ENCODE data around the gene NFIA. TPM values are rescaled to one million over a fixed set of nuclear protein-coding genes. Genes with fewer than 3 reads are reported as not detected.

The NFIA gene
- total and polyA plus RNA-seq, 5 donors from 2014 or later: 0.86 to 3.9 (median 1.7) TPM

- Mint-ChIP-seq H3K36me3 (no peaks in the 10 kb centered on the region), H3K9me3 (no peaks in the 10 kb centered on the region), H3K27ac (no peak overlapping the region), H3K4me1 (peaks cover 0 to 7% (median 1%) of the 10 kb centered on the region in 4 donors), H3K27me3 (peaks cover 25% of the 10 kb centered on the region), H3K4me3 (no peak overlapping the region)
- no peak overlapping the region for H3K4me3 ChIP-seq (ENCODE audit: low read depth, low read length)
- no peak for ATAC-seq (ENCODE audit: low read depth in 2 of 2)
- H3K9me3 ChIP-seq (ENCODE audit: control insufficient read depth in 2 of 2, low read length in 2 of 2): no peaks in the 10 kb centered on the region
- H3K27me3 ChIP-seq (ENCODE audit: control insufficient read depth, insufficient read depth, low read length): peaks cover 2% of the 10 kb centered on the region
- H3K4me1 ChIP-seq (ENCODE audit: control insufficient read depth, insufficient read depth, low read length, poor library complexity, severe bottlenecking): no peaks in the 10 kb centered on the region
- no peak for DNase-seq
- H3K36me3 ChIP-seq (ENCODE audit: control insufficient read depth, insufficient read depth, low read length): no peaks in the 10 kb centered on the region
- H3K27ac ChIP-seq (ENCODE audit: insufficient read depth, low read length, poor library complexity, severe bottlenecking): no peak overlapping the region
These were observed 18.2 kb downstream of the NFIA start for GRCh38 chr1:61100578-61100977.

GRCh38 chr1:61101536-61101935, 19.2 kb downstream of the NFIA start:
- peaks cover 2% of the 10 kb centered on the region for H3K27me3 ChIP-seq (ENCODE audit: control insufficient read depth, insufficient read depth, low read length)
- H3K27ac Mint-ChIP-seq: no peak overlapping the region
- H3K27me3 Mint-ChIP-seq: peaks cover 25% of the 10 kb centered on the region
- no peaks in the 10 kb centered on the region for H3K9me3 ChIP-seq (ENCODE audit: control insufficient read depth in 2 of 2, low read length in 2 of 2)
- DNase-seq (no peak), ATAC-seq (ENCODE audit: low read depth in 2 of 2) (no peak)
- H3K4me3 ChIP-seq (ENCODE audit: low read depth, low read length): no peak overlapping the region
- no peaks in the 10 kb centered on the region for H3K36me3 ChIP-seq (ENCODE audit: control insufficient read depth, insufficient read depth, low read length)
- no peaks in the 10 kb centered on the region for H3K4me1 ChIP-seq (ENCODE audit: control insufficient read depth, insufficient read depth, low read length, poor library complexity, severe bottlenecking)
- no peak overlapping the region for H3K4me3 Mint-ChIP-seq
- H3K9me3 Mint-ChIP-seq: no peaks in the 10 kb centered on the region
- no peak overlapping the region for H3K27ac ChIP-seq (ENCODE audit: insufficient read depth, low read length, poor library complexity, severe bottlenecking)
- peaks cover 0 to 7% (median 1%) of the 10 kb centered on the region in 4 donors for H3K4me1 Mint-ChIP-seq
- no peaks in the 10 kb centered on the region for H3K36me3 Mint-ChIP-seq

- Mint-ChIP-seq H3K4me1 (peaks cover 0 to 7% (median 1%) of the 10 kb centered on the region in 4 donors), H3K4me3 (no peak overlapping the region), H3K27ac (no peak overlapping the region), H3K9me3 (no peaks in the 10 kb centered on the region), H3K27me3 (peaks cover 25% of the 10 kb centered on the region), H3K36me3 (no peaks in the 10 kb centered on the region)
- Histone ChIP-seq H3K4me3 (ENCODE audit: low read depth, low read length) (no peak overlapping the region), H3K27ac (ENCODE audit: insufficient read depth, low read length, poor library complexity, severe bottlenecking) (no peak overlapping the region), H3K4me1 (ENCODE audit: control insufficient read depth, insufficient read depth, low read length, poor library complexity, severe bottlenecking) (no peaks in the 10 kb centered on the region), H3K27me3 (ENCODE audit: control insufficient read depth, insufficient read depth, low read length) (peaks cover under 1% of the 10 kb centered on the region), H3K36me3 (ENCODE audit: control insufficient read depth, insufficient read depth, low read length) (no peaks in the 10 kb centered on the region), H3K9me3 (ENCODE audit: control insufficient read depth in 2 of 2, low read length in 2 of 2) (no peaks in the 10 kb centered on the region)
- no peak for DNase-seq
- ATAC-seq (ENCODE audit: low read depth in 2 of 2): no peak
These were observed 19.7 kb downstream of the NFIA start for GRCh38 chr1:61102041-61102440.

- peaks cover 25% of the 10 kb centered on the region for H3K27me3 Mint-ChIP-seq
- peaks cover 0 to 7% (median 1%) of the 10 kb centered on the region in 4 donors for H3K4me1 Mint-ChIP-seq
- H3K36me3 ChIP-seq (ENCODE audit: control insufficient read depth, insufficient read depth, low read length): no peaks in the 10 kb centered on the region
- H3K4me3 Mint-ChIP-seq: no peak overlapping the region
- ATAC-seq (ENCODE audit: low read depth in 2 of 2) (no peak), DNase-seq (no peak)
- H3K4me1 ChIP-seq (ENCODE audit: control insufficient read depth, insufficient read depth, low read length, poor library complexity, severe bottlenecking): no peaks in the 10 kb centered on the region
- H3K27me3 ChIP-seq (ENCODE audit: control insufficient read depth, insufficient read depth, low read length): no peaks in the 10 kb centered on the region
- H3K27ac ChIP-seq (ENCODE audit: insufficient read depth, low read length, poor library complexity, severe bottlenecking): no peak overlapping the region
- H3K27ac Mint-ChIP-seq: no peak overlapping the region
- no peaks in the 10 kb centered on the region for H3K9me3 ChIP-seq (ENCODE audit: control insufficient read depth in 2 of 2, low read length in 2 of 2)
- no peak overlapping the region for H3K4me3 ChIP-seq (ENCODE audit: low read depth, low read length)
- no peaks in the 10 kb centered on the region for H3K36me3 Mint-ChIP-seq
- H3K9me3 Mint-ChIP-seq: no peaks in the 10 kb centered on the region
These were observed 20.3 kb downstream of the NFIA start for GRCh38 chr1:61102621-61103020.

- Mint-ChIP-seq H3K4me1 (peaks cover 0 to 3% (median 0%) of the 10 kb centered on the region in 4 donors), H3K9me3 (peaks cover 0 to 2% (median 0%) of the 10 kb centered on the region in 7 donors), H3K4me3 (no peak overlapping the region), H3K27ac (no peak overlapping the region), H3K36me3 (no peaks in the 10 kb centered on the region), H3K27me3 (peaks cover 31% of the 10 kb centered on the region)
- no peak overlapping the region for H3K27ac ChIP-seq (ENCODE audit: insufficient read depth, low read length, poor library complexity, severe bottlenecking)
- ATAC-seq (ENCODE audit: low read depth in 2 of 2) (no peak), DNase-seq (no peak)
- no peaks in the 10 kb centered on the region for H3K36me3 ChIP-seq (ENCODE audit: control insufficient read depth, insufficient read depth, low read length)
- no peak overlapping the region for H3K4me3 ChIP-seq (ENCODE audit: low read depth, low read length)
- no peaks in the 10 kb centered on the region for H3K9me3 ChIP-seq (ENCODE audit: control insufficient read depth in 2 of 2, low read length in 2 of 2)
- no peaks in the 10 kb centered on the region for H3K4me1 ChIP-seq (ENCODE audit: control insufficient read depth, insufficient read depth, low read length, poor library complexity, severe bottlenecking)
- peaks cover 7% of the 10 kb centered on the region for H3K27me3 ChIP-seq (ENCODE audit: control insufficient read depth, insufficient read depth, low read length)
These were observed 21.9 kb downstream of the NFIA start for GRCh38 chr1:61104220-61104671.

- H3K9me3 ChIP-seq (ENCODE audit: control insufficient read depth in 2 of 2, low read length in 2 of 2): no peaks in the 10 kb centered on the region
- no peaks in the 10 kb centered on the region for H3K36me3 ChIP-seq (ENCODE audit: control insufficient read depth, insufficient read depth, low read length)
- no peak overlapping the region for H3K4me3 ChIP-seq (ENCODE audit: low read depth, low read length)
- no peak for ATAC-seq (ENCODE audit: low read depth in 2 of 2)
- no peaks in the 10 kb centered on the region for H3K36me3 Mint-ChIP-seq
- H3K27ac ChIP-seq (ENCODE audit: insufficient read depth, low read length, poor library complexity, severe bottlenecking): no peak overlapping the region
- H3K4me1 Mint-ChIP-seq: peaks cover 0 to 3% (median 0%) of the 10 kb centered on the region in 4 donors
- H3K4me1 ChIP-seq (ENCODE audit: control insufficient read depth, insufficient read depth, low read length, poor library complexity, severe bottlenecking): no peaks in the 10 kb centered on the region
- H3K27me3 ChIP-seq (ENCODE audit: control insufficient read depth, insufficient read depth, low read length): peaks cover 7% of the 10 kb centered on the region
- H3K27me3 Mint-ChIP-seq: peaks cover 15% of the 10 kb centered on the region
- no peak overlapping the region for H3K4me3 Mint-ChIP-seq
- peaks cover 0 to 3% (median 0%) of the 10 kb centered on the region in 7 donors for H3K9me3 Mint-ChIP-seq
- no peak overlapping the region for H3K27ac Mint-ChIP-seq
- DNase-seq: no peak
These were observed 25.3 kb downstream of the NFIA start for GRCh38 chr1:61107638-61108037.

GRCh38 chr1:61109158-61109557, 26.8 kb downstream of the NFIA start:
- peaks cover 0 to 3% (median 0%) of the 10 kb centered on the region in 4 donors for H3K4me1 Mint-ChIP-seq
- H3K9me3 Mint-ChIP-seq: peaks cover 0 to 3% (median 0%) of the 10 kb centered on the region in 7 donors
- ATAC-seq (ENCODE audit: low read depth in 2 of 2) (no peak), DNase-seq (no peak)
- H3K4me1 ChIP-seq (ENCODE audit: control insufficient read depth, insufficient read depth, low read length, poor library complexity, severe bottlenecking): no peaks in the 10 kb centered on the region
- H3K27ac ChIP-seq (ENCODE audit: insufficient read depth, low read length, poor library complexity, severe bottlenecking): no peak overlapping the region
- no peaks in the 10 kb centered on the region for H3K36me3 ChIP-seq (ENCODE audit: control insufficient read depth, insufficient read depth, low read length)
- no peak overlapping the region for H3K4me3 Mint-ChIP-seq
- H3K27ac Mint-ChIP-seq: no peak overlapping the region
- no peaks in the 10 kb centered on the region for H3K9me3 ChIP-seq (ENCODE audit: control insufficient read depth in 2 of 2, low read length in 2 of 2)
- H3K27me3 ChIP-seq (ENCODE audit: control insufficient read depth, insufficient read depth, low read length): peaks cover 7% of the 10 kb centered on the region
- H3K27me3 Mint-ChIP-seq: peaks cover 12% of the 10 kb centered on the region
- H3K36me3 Mint-ChIP-seq: peaks cover 4% of the 10 kb centered on the region
- no peak overlapping the region for H3K4me3 ChIP-seq (ENCODE audit: low read depth, low read length)

- H3K27ac ChIP-seq (ENCODE audit: insufficient read depth, low read length, poor library complexity, severe bottlenecking): no peak overlapping the region
- H3K4me1 Mint-ChIP-seq: no peaks in the 10 kb centered on the region
- H3K4me3 Mint-ChIP-seq: no peak overlapping the region
- H3K27ac Mint-ChIP-seq: no peak overlapping the region
- H3K36me3 Mint-ChIP-seq: peaks cover 4% of the 10 kb centered on the region
- H3K9me3 ChIP-seq (ENCODE audit: control insufficient read depth in 2 of 2, low read length in 2 of 2): no peaks in the 10 kb centered on the region
- no peak for ATAC-seq (ENCODE audit: low read depth in 2 of 2)
- H3K4me3 ChIP-seq (ENCODE audit: low read depth, low read length): no peak overlapping the region
- peaks cover 10% of the 10 kb centered on the region for H3K27me3 Mint-ChIP-seq
- no peak for DNase-seq
- H3K9me3 Mint-ChIP-seq: peaks cover 0 to 3% (median 0%) of the 10 kb centered on the region in 7 donors
- H3K4me1 ChIP-seq (ENCODE audit: control insufficient read depth, insufficient read depth, low read length, poor library complexity, severe bottlenecking): no peaks in the 10 kb centered on the region
- no peaks in the 10 kb centered on the region for H3K36me3 ChIP-seq (ENCODE audit: control insufficient read depth, insufficient read depth, low read length)
- peaks cover 7% of the 10 kb centered on the region for H3K27me3 ChIP-seq (ENCODE audit: control insufficient read depth, insufficient read depth, low read length)
These were observed 27.5 kb downstream of the NFIA start for GRCh38 chr1:61109910-61110309.
